Effector memory CD4-positive, alpha-beta T cell (primary cell): ENCODE results near the gene ZMYND8.

ENCODE experiments used
- DNase-seq, 3 donors: peaks; one replicate each; pipeline ENCODE4 v3.0.0-alpha.2; 2020
- H3K27ac ChIP-seq: 2 replicates; pipeline ENCODE4 v1.7.0; 2013; ENCODE audit warnings: mild to moderate bottlenecking, low read length, moderate library complexity; ENCODE audit not compliant: insufficient read depth, poor library complexity, severe bottlenecking
- H3K27me3 ChIP-seq: replicated peaks from 2 replicates; pipeline ENCODE4 v1.7.0; 2013; ENCODE audit warnings: mild to moderate bottlenecking, low read length; ENCODE audit not compliant: insufficient read depth, control insufficient read depth, poor library complexity, severe bottlenecking
- H3K36me3 ChIP-seq: 2 replicates; pipeline ENCODE4 v1.7.0; 2013; ENCODE audit warnings: mild to moderate bottlenecking, low read length, moderate library complexity; ENCODE audit not compliant: control insufficient read depth, insufficient read depth
- H3K4me1 ChIP-seq: 2 replicates; pipeline ENCODE4 v1.7.0; 2013; ENCODE audit warnings: low read length, mild to moderate bottlenecking; ENCODE audit not compliant: control insufficient read depth, insufficient read depth, poor library complexity, severe bottlenecking
- H3K4me3 ChIP-seq: 2 replicates; pipeline ENCODE4 v1.7.0; 2013; ENCODE audit warnings: low read length, low read depth, mild to moderate bottlenecking; ENCODE audit not compliant: insufficient read depth, poor library complexity, severe bottlenecking
- H3K9me3 ChIP-seq: 2 replicates; pipeline ENCODE4 v1.7.0; 2013; ENCODE audit warnings: mild to moderate bottlenecking, low read length, moderate library complexity; ENCODE audit not compliant: control insufficient read depth

ZMYND8 gene

GRCh38 chr20:47230811-47231256 is 125.7 kb downstream of the ZMYND8 start:
- Histone ChIP-seq H3K4me3 (no peak overlapping the region), H3K27me3 (no peaks in the 10 kb centered on the region), H3K36me3 (peaks cover 72% of the 10 kb centered on the region), H3K27ac (no peak overlapping the region), H3K4me1 (no peaks in the 10 kb centered on the region), H3K9me3 (no peaks in the 10 kb centered on the region)
- DNase-seq: no peak

- no peaks in the 10 kb centered on the region for H3K4me1 ChIP-seq
- H3K36me3 ChIP-seq: peaks cover 72% of the 10 kb centered on the region
- H3K27ac ChIP-seq: no peak overlapping the region
- no peaks in the 10 kb centered on the region for H3K9me3 ChIP-seq
- DNase-seq: no peak
- no peaks in the 10 kb centered on the region for H3K27me3 ChIP-seq
- no peak overlapping the region for H3K4me3 ChIP-seq
These were observed 127.8 kb downstream of the ZMYND8 start for GRCh38 chr20:47228654-47229053.

GRCh38 chr20:47227576-47227975 is 128.9 kb downstream of the ZMYND8 start:
- no peak overlapping the region for H3K4me3 ChIP-seq
- peaks cover 68% of the 10 kb centered on the region for H3K36me3 ChIP-seq
- H3K4me1 ChIP-seq: no peaks in the 10 kb centered on the region
- no peak for DNase-seq
- H3K9me3 ChIP-seq: no peaks in the 10 kb centered on the region
- H3K27me3 ChIP-seq: no peaks in the 10 kb centered on the region
- no peak overlapping the region for H3K27ac ChIP-seq

- Histone ChIP-seq H3K4me3 (no peak overlapping the region), H3K4me1 (no peaks in the 10 kb centered on the region), H3K27ac (no peak overlapping the region), H3K36me3 (peaks cover 70% of the 10 kb centered on the region), H3K9me3 (no peaks in the 10 kb centered on the region), H3K27me3 (no peaks in the 10 kb centered on the region)
- DNase-seq: no peak
These were observed 129.4 kb downstream of the ZMYND8 start for GRCh38 chr20:47227119-47227518.

GRCh38 chr20:47225458-47225857 is 131.0 kb downstream of the ZMYND8 start:
- no peak overlapping the region for H3K4me3 ChIP-seq
- no peaks in the 10 kb centered on the region for H3K9me3 ChIP-seq
- peaks cover 77% of the 10 kb centered on the region for H3K36me3 ChIP-seq
- H3K27me3 ChIP-seq: no peaks in the 10 kb centered on the region
- DNase-seq: no peak
- H3K27ac ChIP-seq: no peak overlapping the region
- no peaks in the 10 kb centered on the region for H3K4me1 ChIP-seq

GRCh38 chr20:47224857-47225256 is 131.6 kb downstream of the ZMYND8 start:
- no peak overlapping the region for H3K4me3 ChIP-seq
- H3K36me3 ChIP-seq: peaks cover 82% of the 10 kb centered on the region
- DNase-seq: no peak
- H3K27ac ChIP-seq: no peak overlapping the region
- H3K4me1 ChIP-seq: no peaks in the 10 kb centered on the region
- no peaks in the 10 kb centered on the region for H3K9me3 ChIP-seq
- H3K27me3 ChIP-seq: no peaks in the 10 kb centered on the region

- Histone ChIP-seq H3K36me3 (peaks cover 81% of the 10 kb centered on the region), H3K9me3 (no peaks in the 10 kb centered on the region), H3K27ac (no peak overlapping the region), H3K4me3 (no peak overlapping the region), H3K4me1 (no peaks in the 10 kb centered on the region), H3K27me3 (no peaks in the 10 kb centered on the region)
- no peak for DNase-seq
These were observed 132.2 kb downstream of the ZMYND8 start for GRCh38 chr20:47224300-47224791.

- no peak overlapping the region for H3K27ac ChIP-seq
- H3K9me3 ChIP-seq: no peaks in the 10 kb centered on the region
- DNase-seq: no peak
- no peaks in the 10 kb centered on the region for H3K27me3 ChIP-seq
- H3K4me3 ChIP-seq: no peak overlapping the region
- no peaks in the 10 kb centered on the region for H3K4me1 ChIP-seq
- H3K36me3 ChIP-seq: peaks cover 77% of the 10 kb centered on the region
These were observed 132.6 kb downstream of the ZMYND8 start for GRCh38 chr20:47223896-47224295.

GRCh38 chr20:47222468-47223119 is 133.9 kb downstream of the ZMYND8 start:
- Histone ChIP-seq H3K27ac (no peak overlapping the region), H3K4me1 (no peaks in the 10 kb centered on the region), H3K27me3 (no peaks in the 10 kb centered on the region), H3K9me3 (no peaks in the 10 kb centered on the region), H3K36me3 (peaks cover 77% of the 10 kb centered on the region), H3K4me3 (no peak overlapping the region)
- DNase-seq: no peak

- Histone ChIP-seq H3K4me3 (no peak overlapping the region), H3K27ac (no peak overlapping the region), H3K27me3 (no peaks in the 10 kb centered on the region), H3K9me3 (no peaks in the 10 kb centered on the region), H3K4me1 (no peaks in the 10 kb centered on the region), H3K36me3 (peaks cover 70% of the 10 kb centered on the region)
- no peak for DNase-seq
These were observed 135.4 kb downstream of the ZMYND8 start for GRCh38 chr20:47221036-47221625.
